Lung microvascular endothelial cell (primary cell): ENCODE measurements around the gene TMEM174. TPM values are rescaled to one million over a fixed set of nuclear protein-coding genes. Genes with fewer than 3 reads are reported as not detected.
"Not testable (repeated sequence)": the region's sequence is repeated elsewhere in the genome, so short reads cannot be mapped to it uniquely, and the experiment has no call there.

Experiments used
- DNase-seq, 2 donors: peaks; one replicate each; pipeline versions ENCODE4 v3.0.0 to v3.0.0-alpha.2; 2010; ENCODE audit warnings: low read depth in 2 of 2
- total RNA-seq: library from RNA; depleted of rRNA; stranded (reverse); fragments of >200 nt; gene quantifications from 2 replicates; pipeline ENCODE4 v1.2.1, GENCODE V29; 2014

TMEM174 gene
- total RNA-seq, 1 donor from 2014 or later, result not detected

DNA sequence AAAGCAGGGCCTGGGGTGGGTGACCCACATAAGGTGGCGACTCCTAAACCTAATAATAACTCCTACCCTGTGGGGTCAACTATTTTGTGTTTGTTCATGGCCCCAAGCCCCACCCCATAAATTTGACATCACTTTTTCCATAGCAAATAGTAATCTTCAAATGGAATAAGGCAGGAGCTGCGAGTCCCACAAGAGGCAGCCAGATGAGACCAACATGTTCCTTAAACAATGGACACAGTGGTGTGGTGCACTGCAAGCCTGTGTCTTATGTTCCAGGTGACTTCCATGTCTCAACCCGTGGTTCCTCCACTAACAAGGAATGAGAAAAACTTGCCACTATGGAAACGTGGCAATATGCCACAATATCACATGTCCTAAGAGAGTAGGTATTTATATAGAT is 20.6 kb downstream of the TMEM174 start:
- no peak for DNase-seq

DNA sequence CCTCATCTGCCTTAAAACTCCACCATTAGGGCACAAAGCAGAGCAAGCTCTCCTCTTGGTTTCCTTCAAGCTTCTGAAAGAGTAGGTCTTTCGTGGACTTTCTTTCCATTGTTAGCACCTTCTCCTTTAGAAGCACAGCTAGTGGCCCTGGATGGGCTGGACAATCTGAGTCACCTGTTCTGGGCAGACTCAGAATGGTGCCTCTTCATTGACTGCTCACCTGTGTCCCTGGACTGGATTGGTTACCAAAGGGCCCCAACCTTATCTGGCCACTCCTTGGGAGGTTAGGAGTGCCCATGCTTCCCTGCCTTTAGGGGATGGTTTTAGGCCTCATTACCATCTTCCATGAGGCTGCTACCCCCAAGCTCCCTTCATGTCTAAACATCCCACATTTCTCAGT is 23.2 kb downstream of the TMEM174 start:
- DNase-seq, result no peak

DNA sequence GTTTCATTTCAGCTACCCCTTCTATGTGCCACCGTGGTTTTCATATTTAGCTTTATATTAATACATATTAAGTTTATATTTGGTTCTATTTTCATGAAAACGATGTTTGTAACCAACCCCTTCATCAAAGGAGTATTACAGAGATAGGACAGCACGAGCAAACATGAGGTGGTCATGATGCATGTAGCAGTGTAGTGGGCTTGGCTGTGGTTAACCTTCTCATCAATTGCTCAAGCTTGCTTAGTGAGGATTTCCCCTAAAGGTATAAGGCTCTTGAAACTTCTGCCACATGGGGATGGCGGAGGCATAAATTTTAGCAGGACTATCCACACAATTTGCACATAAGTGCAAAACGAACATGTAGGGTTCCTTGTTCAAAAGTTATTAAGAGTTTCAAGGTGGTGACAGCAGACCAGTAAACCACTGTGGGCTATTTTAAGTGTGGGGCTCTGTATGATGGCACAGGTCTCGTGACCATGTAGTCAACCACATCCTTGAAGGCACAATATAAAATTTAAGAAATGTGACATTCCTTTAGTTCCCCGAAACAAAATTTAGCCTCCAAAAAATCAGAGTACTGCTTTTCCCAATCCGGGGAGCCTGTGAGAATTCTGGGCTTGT is 24.8 kb downstream of the TMEM174 start:
- no peak for DNase-seq

DNA sequence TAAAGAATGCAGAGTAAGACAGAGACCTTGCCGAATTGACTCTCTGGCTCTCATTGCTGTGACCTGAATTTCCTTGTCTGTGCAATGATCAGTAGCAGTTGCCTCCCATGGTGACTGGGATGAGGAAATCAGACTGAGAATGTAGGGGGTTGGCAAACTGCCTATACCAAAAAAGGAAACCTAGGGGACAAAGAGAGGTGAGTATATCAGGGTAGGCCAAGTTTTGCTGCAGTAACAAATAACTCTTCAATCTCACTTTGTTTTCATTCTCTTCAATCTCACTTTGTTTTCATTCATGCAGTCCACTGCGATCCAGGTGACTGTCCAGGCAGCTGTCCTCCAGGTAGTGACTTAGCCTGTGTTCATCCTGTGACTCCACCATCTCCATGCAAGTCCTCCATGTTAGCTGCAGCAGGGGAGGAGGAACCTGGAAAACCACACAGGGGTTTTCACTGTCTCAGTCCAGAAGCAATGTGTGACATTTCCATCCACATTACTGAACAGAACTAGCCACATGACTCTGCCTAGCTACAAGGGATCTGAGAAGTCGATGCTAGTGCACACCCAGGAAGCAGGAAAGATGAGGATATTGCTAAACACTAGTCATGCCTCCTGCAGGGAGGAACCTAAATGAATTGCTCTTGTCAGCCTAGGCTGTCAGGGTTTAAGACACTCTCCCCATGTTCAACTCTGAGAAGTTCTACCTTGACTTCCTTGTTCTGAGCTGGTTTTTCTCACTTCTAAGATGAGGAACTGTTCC is 26.0 kb downstream of the TMEM174 start:
- no peak for DNase-seq

DNA sequence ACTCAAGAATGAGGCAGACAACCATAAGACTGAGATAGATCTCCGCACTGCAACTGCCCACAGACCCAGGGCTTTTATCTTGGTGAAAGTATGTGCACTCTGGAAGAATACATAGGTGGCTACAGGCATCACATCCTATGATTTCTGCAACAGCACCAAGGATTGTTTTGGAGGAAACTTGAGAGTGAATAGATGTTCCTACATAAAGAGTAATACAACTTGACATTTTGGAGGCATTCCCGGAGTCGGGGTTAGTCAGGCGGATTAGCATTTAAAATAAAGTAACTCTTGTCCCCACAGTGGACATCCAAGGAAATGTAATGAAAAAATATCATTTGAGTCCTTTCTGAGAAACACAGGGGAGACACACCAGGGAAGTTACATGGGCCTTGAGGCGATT is 26.7 kb downstream of the TMEM174 start:
- no peak for DNase-seq

DNA sequence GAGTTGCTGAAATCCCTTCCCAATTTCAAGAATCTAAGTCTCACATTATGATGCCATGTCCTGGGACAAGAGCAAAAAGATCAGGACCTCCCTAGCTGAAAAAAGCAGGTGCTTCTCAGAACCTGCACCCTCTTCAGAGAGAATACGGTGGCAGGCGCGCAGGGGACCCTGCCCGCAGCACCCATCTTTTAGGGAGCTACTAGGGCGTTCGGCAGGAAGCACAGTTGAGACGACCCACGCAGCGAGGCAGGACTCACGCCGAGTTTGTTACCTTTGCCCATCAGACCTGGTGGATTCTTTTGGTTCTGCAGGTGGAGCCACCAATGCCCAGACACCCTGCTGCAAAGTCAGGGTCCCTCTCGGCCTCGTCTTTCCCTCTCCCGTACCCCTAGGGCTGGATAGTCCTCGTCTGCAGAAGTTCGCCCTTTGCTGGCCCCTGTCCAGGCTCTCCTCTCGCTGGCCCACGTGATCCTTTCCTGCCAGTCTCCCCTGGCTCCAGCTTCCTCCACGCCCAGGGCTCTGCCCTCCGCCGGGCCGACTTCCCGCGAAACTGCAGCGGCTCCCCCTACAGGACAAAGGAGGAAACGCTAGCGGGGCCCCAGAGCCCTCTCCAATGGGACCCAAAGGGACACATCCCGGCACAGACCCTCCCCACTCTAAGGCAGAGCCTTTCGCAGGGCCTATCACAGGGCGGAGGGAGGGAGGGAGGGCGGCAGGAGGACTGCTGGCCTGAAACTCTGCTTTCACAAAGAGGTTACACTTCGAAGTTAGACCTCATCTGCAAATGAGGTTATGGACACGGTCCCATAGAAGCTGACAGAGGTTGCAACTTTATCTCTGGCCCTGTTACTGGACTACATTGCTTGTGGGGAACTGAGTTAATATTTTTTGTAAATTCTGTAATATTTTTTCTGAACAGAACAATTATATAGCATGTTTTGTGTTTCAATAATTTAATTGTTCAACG is 28.8 kb downstream of the TMEM174 start:
- peak; percentile 57 to 70 for DNase-seq

DNA sequence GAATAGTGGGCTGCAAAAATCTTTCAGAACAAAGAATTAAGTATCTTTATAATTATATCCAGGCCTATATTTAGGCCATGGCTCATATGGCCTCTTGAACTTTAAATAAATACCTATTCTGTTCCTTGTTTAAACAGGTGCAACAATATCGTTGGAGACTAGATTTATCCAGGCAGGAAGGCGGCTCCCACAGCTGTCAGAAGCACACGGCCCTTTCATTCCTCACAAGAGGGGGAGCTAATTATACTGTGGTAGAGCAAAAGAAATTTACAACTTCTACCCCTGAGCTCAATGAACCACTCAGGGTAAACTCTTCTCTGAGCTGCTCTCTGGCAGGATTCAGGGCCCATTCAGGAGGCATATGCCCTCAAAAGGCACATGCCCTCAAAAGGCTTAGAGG is 31.3 kb downstream of the TMEM174 start:
- DNase-seq, result no peak

DNA sequence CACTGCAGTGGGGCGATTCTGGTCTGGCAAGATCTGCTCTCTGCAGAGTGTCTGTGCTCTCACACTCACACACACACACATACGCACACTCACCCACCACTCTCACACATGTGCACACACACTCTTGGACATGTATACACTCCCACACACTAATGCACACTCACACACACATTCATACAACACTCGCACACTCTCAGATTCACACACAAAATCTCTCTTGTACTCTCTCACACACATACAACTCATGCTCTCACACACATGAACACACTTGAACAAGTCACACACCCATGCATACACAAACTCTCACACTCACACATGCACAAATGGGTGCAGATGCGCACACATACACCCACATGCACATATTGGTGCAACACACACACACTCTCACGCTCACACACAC is 31.7 kb downstream of the TMEM174 start:
- no peak for DNase-seq

GRCh38 chr5:73205305-73205704 is 32.3 kb downstream of the TMEM174 start:
- no peak for DNase-seq

DNA sequence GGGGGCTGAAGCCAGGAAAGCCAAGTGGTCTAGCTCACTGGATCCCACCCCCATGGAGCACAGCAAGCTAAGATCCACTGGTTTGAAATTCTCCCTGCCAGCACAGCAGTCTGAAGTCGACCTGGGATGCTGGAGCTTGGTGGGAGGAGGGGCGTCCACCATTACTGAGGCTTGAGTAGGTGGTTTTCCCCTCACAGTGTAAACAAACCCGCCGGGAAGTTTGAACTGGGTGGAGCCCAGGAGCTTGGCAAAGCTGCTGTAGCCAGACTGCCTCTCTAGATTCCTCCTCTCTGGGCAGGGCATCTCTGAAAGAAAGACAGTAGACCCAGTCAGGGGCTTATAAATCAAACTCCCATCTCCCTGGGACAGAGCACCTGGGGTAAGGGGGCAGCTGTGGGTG is 34.2 kb downstream of the TMEM174 start:
- not testable (repeated sequence) for DNase-seq

- DNase-seq, result not testable (repeated sequence)
Observed at GRCh38 chr5:73209075-73209474, 36.1 kb downstream of the TMEM174 start.

DNA sequence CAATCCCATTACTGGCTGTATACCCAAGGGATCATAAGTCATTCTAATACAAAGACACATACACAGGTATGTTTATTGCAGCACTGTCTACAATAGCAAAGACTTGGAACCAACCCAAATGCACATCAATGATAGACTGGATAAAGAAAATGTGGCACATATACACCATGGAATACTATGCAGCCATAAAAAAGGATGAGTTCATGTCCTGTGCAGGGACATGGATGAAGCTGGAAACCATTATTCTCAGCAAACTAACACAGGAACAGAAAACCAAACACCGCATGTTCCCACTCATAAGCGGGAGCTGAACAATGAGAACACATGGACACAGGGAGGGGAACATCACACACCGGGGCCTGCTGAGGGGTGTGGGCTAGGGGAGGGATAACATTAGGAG is 39.7 kb downstream of the TMEM174 start:
- not testable (repeated sequence) for DNase-seq

- DNase-seq, result no peak
Observed at GRCh38 chr5:73213566-73213998, 40.6 kb downstream of the TMEM174 start.

DNA sequence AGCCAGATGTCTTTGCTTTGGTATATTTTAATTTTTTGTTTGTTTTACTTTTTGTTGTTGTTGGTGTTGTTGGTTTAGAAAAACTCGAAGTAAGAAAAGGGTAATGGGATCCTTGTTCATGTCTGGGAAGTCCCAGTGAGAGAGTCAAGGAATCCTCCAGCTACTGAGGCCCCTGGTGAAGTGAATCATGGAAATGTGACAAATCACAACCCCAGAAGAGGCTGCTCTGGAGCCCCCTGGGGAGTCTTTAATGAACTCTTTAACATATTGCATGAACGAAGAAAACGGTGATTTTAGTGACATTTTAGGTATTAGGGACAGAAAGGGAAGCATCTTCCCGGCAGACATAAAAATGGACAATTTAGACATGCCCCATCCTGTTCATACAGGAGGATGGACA is 41.3 kb downstream of the TMEM174 start:
- no peak for DNase-seq

- DNase-seq, result no peak
Observed at GRCh38 chr5:73214996-73215395, 42.0 kb downstream of the TMEM174 start.

DNA sequence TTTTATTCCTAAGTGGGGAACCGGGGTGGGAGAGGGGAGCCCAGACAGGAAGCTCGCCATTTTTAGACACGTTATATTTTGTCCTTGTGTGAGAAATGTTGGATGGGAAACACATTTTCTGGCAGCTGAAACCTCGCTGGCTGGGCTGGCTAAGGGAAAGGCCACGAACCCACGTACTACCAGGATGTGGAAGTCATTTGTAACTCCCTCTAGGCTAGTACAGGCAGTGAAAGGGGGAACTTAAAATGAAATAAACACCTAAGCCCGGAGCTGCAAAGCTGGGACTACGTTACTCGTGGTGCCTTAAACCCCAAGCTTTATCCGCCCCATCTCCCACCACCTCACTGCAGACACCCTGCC is 42.5 kb downstream of the TMEM174 start:
- DNase-seq, result peak; percentile 2 to 51

- DNase-seq, result peak; percentile 77 to 84
Observed at GRCh38 chr5:73215891-73216610, 43.1 kb downstream of the TMEM174 start.

DNA sequence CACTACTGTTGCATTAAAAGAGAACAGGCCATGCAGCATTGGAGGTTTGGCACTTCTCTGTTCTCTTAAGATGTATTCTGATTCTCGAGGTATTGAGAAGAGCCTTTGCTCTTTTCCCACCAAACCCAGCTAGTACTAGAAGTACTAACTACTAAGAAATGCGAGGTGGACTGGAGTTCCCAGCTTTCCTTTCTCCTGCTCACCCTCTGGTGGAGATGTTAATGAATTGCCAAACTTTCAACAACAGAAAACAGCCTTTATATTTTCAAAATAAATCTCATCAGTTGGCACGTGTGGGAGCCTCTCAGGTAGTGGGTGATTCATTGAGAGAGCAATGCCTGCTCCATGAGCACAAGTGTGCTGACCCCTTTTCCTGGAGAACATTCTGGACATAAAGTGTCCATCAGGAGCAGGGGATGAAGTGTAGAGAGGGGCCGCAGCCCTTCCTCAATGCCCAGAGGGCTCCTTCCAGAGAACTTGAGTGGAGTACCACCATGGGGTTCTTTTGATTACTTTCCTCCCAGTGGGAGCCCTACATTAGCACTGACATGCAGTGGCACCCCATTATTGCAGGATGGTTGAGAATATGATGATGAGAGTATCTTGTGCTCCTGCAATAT is 45.7 kb downstream of the TMEM174 start:
- peak; percentile 32 to 37 for DNase-seq

- DNase-seq, result not testable (repeated sequence)
Observed at GRCh38 chr5:73219336-73219735, 46.3 kb downstream of the TMEM174 start.

DNA sequence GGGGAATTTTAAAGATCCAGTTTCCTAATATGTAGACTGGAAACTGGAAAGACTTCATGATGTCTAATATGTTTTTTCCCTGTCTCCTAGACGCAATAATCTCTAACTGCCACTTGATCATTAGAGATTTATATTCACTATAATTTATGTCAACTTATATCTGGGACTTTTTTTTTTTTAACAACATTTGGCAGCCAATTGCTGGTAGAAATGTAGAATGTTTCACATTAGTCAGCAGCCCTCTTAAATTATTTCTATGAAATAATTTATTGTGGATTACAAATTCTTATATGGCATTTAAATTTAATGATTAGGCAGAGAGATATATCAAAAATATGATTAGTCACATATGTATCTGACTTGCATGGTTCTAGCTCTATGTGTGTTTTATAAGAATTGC is 48.2 kb downstream of the TMEM174 start:
- DNase-seq, result no peak

- DNase-seq, result no peak
Observed at GRCh38 chr5:73221726-73222125, 48.7 kb downstream of the TMEM174 start.
